Smooth muscle cell (in vitro differentiated cells): ENCODE data around the gene NPAS3. TPM values are rescaled to one million over a fixed set of nuclear protein-coding genes. Genes with fewer than 3 reads are reported as not detected.

Experiments
- DNase-seq: peaks from one replicate; lab custom pipeline; 2025; ENCODE audit not compliant: unreplicated experiment; lab: John Stamatoyannopoulos, UW
- H2AFZ ChIP-seq: fragments of 200-600 bp; sonication (generic); 2 replicates; pipeline ENCODE4 v1.6.0; 2016; ENCODE audit warnings: antibody characterized with exemption, low read depth, mild to moderate bottlenecking
- H3F3A ChIP-seq: fragments of 200-600 bp; sonication (generic); 2 replicates; pipeline ENCODE4 v1.6.0; 2017; ENCODE audit warnings: antibody characterized with exemption, low read depth
- H3K27ac ChIP-seq: fragments of 200-600 bp; sonication (generic); 2 replicates; pipeline ENCODE4 v1.5.1; 2016; ENCODE audit warnings: low read depth, mild to moderate bottlenecking
- H3K27me3 ChIP-seq: fragments of 200-600 bp; sonication (generic); 2 replicates; pipeline ENCODE4 v1.6.1; 2016; ENCODE audit warnings: low read depth, mild to moderate bottlenecking
- H3K36me3 ChIP-seq: fragments of 200-600 bp; sonication (generic); 2 replicates; pipeline ENCODE4 v1.5.1; 2016; ENCODE audit warnings: low read depth
- H3K4me1 ChIP-seq: fragments of 200-600 bp; sonication (generic); 2 replicates; pipeline ENCODE4 v1.5.1; 2016; ENCODE audit warnings: low read depth
- H3K4me2 ChIP-seq: fragments of 200-600 bp; sonication (generic); 2 replicates; pipeline ENCODE4 v1.6.0; 2016; ENCODE audit warnings: mild to moderate bottlenecking
- H3K4me3 ChIP-seq: fragments of 200-600 bp; sonication (generic); 2 replicates; pipeline ENCODE4 v1.5.1; 2016; ENCODE audit warnings: mild to moderate bottlenecking
- H3K79me2 ChIP-seq: fragments of 200-600 bp; sonication (generic); 2 replicates; pipeline ENCODE4 v1.6.0; 2016; ENCODE audit warnings: low read depth, mild to moderate bottlenecking
- H3K9ac ChIP-seq: fragments of 200-600 bp; sonication (generic); 2 replicates; pipeline ENCODE4 v1.6.0; 2016; ENCODE audit warnings: low read depth
- H3K9me3 ChIP-seq: fragments of 200-600 bp; sonication (generic); replicated peaks from 2 replicates; pipeline ENCODE4 v1.5.1; 2016; ENCODE audit warnings: low read depth
- H4K20me1 ChIP-seq: fragments of 200-600 bp; sonication (generic); 2 replicates; pipeline ENCODE4 v1.6.0; 2016; ENCODE audit warnings: low read depth
- whole genome bisulfite sequencing: methylation state at CpG from one replicate; pipeline ENCODE4 v1.1.7; 2016; ENCODE audit warnings: low lambda C conversion rate; 5-methylcytosine and 5-hydroxymethylcytosine counted together
- polyA plus RNA-seq: library from polyadenylated mRNA; unstranded; fragments of >200 nt; fragmentation: Nextera tagmentation; extraction: Ambion mirVana; gene quantifications from 2 replicates; pipeline ENCODE4 v1.2.1, GENCODE V29; 2016
- total RNA-seq: library from RNA; depleted of rRNA; stranded (reverse); fragments of >200 nt; gene quantifications from 2 replicates; pipeline ENCODE4 v1.2.3, GENCODE V29; 2014
- TF ChIP-seq, protein P1 (sequence below): fragments of 200-600 bp; sonication (generic); IDR thresholded peaks from 2 replicates; pipeline ENCODE4 v1.5.1; 2017; ENCODE audit warnings: borderline replicate concordance, mild to moderate bottlenecking, antibody characterized with exemption; ENCODE audit not compliant: insufficient read depth, poor library complexity, severe bottlenecking

The NPAS3 gene
- total and polyA plus RNA-seq, 2 experiments from 2014 or later, result 0.79 to 2.0 TPM

DNA sequence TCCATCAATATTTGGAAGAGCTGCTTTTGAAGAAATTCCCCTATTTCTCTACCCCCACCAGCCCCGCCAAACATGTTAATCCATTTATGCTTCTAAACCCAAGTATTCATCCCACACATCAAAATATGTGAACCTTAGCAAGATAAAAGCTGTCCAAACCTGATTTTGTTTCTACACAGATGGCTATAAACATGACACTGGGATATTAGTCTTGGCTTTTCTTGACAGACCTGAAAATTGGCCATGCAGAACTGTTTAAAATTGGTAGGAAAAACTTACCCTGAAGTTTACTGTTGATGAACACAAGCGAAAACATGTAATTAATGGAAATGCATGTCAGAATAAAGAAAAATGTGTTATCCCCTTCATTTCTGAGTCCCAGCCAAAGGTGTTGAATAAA, 642.2 kb downstream of the NPAS3 start:
- Histone ChIP-seq H3K27me3 (no peaks in the 10 kb centered on the region), H4K20me1 (no peaks in the 10 kb centered on the region), H3K4me3 (no peak overlapping the region), H3K36me3 (no peaks in the 10 kb centered on the region), H3K4me2 (no peak overlapping the region), H3K27ac (no peak overlapping the region), H3K79me2 (no peaks in the 10 kb centered on the region), H3F3A (no peaks in the 10 kb centered on the region), H3K9ac (no peak overlapping the region), H3K9me3 (no peaks in the 10 kb centered on the region), H3K4me1 (no peaks in the 10 kb centered on the region), H2AFZ (no peak overlapping the region)
- TF ChIP-seq, protein P1, sequence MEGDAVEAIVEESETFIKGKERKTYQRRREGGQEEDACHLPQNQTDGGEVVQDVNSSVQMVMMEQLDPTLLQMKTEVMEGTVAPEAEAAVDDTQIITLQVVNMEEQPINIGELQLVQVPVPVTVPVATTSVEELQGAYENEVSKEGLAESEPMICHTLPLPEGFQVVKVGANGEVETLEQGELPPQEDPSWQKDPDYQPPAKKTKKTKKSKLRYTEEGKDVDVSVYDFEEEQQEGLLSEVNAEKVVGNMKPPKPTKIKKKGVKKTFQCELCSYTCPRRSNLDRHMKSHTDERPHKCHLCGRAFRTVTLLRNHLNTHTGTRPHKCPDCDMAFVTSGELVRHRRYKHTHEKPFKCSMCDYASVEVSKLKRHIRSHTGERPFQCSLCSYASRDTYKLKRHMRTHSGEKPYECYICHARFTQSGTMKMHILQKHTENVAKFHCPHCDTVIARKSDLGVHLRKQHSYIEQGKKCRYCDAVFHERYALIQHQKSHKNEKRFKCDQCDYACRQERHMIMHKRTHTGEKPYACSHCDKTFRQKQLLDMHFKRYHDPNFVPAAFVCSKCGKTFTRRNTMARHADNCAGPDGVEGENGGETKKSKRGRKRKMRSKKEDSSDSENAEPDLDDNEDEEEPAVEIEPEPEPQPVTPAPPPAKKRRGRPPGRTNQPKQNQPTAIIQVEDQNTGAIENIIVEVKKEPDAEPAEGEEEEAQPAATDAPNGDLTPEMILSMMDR, result no peak
- DNase-seq, result no peak
- WGBS, result 60% methylated on average over 2 of the region's 2 CpGs

DNA sequence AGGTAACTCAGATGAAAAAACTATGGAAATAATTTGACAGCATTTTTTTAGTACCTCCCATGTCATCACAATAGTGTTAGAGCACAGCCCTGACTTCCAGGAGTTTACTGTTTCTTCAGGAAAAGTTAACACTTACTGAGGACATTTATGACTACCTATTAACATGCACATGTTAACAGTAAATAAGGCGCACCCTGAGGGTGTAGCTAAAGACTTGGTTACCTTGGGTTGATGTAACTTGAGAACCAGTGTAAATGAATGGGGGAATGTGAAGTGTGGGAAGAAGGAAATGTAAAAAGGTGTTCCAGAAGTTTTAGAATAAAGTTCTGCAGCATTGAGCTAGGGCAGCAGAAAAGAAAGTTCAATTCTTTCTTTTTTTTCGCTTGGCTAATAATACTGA, 646.0 kb downstream of the NPAS3 start:
- DNase-seq, result no peak
- 78% methylated on average over 2 of the region's 2 CpGs for WGBS
- H3K79me2 ChIP-seq, result no peaks in the 10 kb centered on the region
- no peaks in the 10 kb centered on the region for H3K27me3 ChIP-seq
- H3K4me1 ChIP-seq, result no peaks in the 10 kb centered on the region
- TF ChIP-seq, protein P1, result no peak
- H3K9ac ChIP-seq, result no peak overlapping the region
- no peaks in the 10 kb centered on the region for H3F3A ChIP-seq
- H2AFZ ChIP-seq, result no peak overlapping the region
- no peak overlapping the region for H3K4me2 ChIP-seq
- no peaks in the 10 kb centered on the region for H3K36me3 ChIP-seq
- no peak overlapping the region for H3K4me3 ChIP-seq
- no peaks in the 10 kb centered on the region for H4K20me1 ChIP-seq
- no peaks in the 10 kb centered on the region for H3K9me3 ChIP-seq
- H3K27ac ChIP-seq, result no peak overlapping the region

DNA sequence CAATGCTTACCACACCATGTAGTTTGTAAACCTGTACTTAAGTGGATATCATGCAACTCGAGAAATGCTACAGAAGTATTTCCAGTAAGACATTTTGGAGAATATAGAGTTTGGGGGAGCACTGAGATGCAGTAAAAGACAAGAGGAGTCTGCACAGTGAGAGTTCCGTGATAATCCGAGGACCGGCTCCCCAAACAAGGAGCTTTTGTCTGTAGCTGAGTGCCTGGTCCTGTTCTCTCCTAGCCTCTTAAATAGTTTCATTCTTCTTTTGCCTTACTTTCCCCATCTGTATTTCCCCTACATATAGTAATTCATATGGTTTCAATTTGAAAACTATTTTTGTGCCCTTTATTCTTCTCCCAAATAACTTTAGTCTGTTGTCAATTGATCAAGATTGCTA, 648.1 kb downstream of the NPAS3 start:
- H3K9me3 ChIP-seq, result no peaks in the 10 kb centered on the region
- H3K9ac ChIP-seq, result no peak overlapping the region
- H3K36me3 ChIP-seq, result no peaks in the 10 kb centered on the region
- DNase-seq, result no peak
- no peak overlapping the region for H3K4me2 ChIP-seq
- H3K27me3 ChIP-seq, result no peaks in the 10 kb centered on the region
- peaks cover 7% of the 10 kb centered on the region for H3F3A ChIP-seq
- no peaks in the 10 kb centered on the region for H3K79me2 ChIP-seq
- no peak overlapping the region for H3K27ac ChIP-seq
- WGBS, result 87% methylated on average over 4 of the region's 4 CpGs
- H3K4me3 ChIP-seq, result no peak overlapping the region
- H2AFZ ChIP-seq, result no peak overlapping the region
- TF ChIP-seq, protein P1, result no peak
- no peaks in the 10 kb centered on the region for H3K4me1 ChIP-seq
- no peaks in the 10 kb centered on the region for H4K20me1 ChIP-seq

DNA sequence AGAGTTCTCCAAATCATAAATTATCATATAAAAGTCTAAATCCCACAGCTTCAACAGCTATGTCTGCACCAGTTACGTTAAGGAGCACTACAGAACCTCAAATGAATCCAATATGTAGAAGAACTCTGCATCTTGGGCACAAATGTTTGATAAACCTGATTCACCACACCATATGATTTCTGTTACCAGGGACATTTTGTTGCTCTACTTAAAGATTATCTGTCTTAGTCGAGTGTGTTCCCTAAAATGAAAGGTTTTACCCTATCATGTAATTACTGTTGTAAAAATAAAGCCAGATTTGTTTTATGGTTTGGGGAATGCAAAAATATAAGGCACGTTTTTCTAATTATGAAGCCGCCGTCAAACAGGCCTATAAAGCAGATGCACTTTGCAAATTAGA, 649.1 kb downstream of the NPAS3 start:
- Histone ChIP-seq H2AFZ (no peak overlapping the region), H3K9ac (no peak overlapping the region), H3F3A (peaks cover 7% of the 10 kb centered on the region), H3K4me1 (no peaks in the 10 kb centered on the region), H3K9me3 (no peaks in the 10 kb centered on the region), H3K27me3 (no peaks in the 10 kb centered on the region), H3K79me2 (no peaks in the 10 kb centered on the region), H3K4me3 (no peak overlapping the region), H3K4me2 (no peak overlapping the region), H3K27ac (no peak overlapping the region), H4K20me1 (no peaks in the 10 kb centered on the region), H3K36me3 (no peaks in the 10 kb centered on the region)
- TF ChIP-seq, protein P1, result no peak
- WGBS, result 69% methylated on average over 5 of the region's 5 CpGs
- no peak for DNase-seq
